Testis (tissue), 3 donors: Measurements from ENCODE around the gene RBM27. TPM values are rescaled to one million over a fixed set of nuclear protein-coding genes. Genes with fewer than 3 reads are reported as not detected.

Source experiments
- DNase-seq: peaks from one replicate; pipeline ENCODE4 v3.0.0-alpha.2; 2019
- H3K27ac ChIP-seq, 2 donors: fragments of 200-600 bp; sonication (generic); one replicate each; pipeline ENCODE4 v1.5.1; 2019
- H3K27me3 ChIP-seq: fragments of 200-600 bp; sonication (generic); one replicate; pipeline ENCODE4 v1.5.1; 2019
- H3K36me3 ChIP-seq: fragments of 200-600 bp; sonication (generic); one replicate; pipeline ENCODE4 v1.5.1; 2017; ENCODE audit warnings: low read depth; ENCODE audit errors: missing control alignments
- H3K4me1 ChIP-seq: fragments of 200-600 bp; sonication (generic); one replicate; pipeline ENCODE4 v1.5.1; 2019
- H3K4me3 ChIP-seq, 2 donors: fragments of 200-600 bp; sonication (generic); one replicate each; pipeline ENCODE4 v1.5.1; 2017 to 2019
- H3K9me3 ChIP-seq: fragments of 200-600 bp; sonication (generic); one replicate; pipeline ENCODE4 v1.5.1; 2017
- CTCF ChIP-seq, 3 experiments: fragments of 450-650 bp in 2 of 3; fragments of 200-600 bp in 1 of 3; sonication (generic) in 1 of 3; IDR thresholded peaks; one replicate each; pipeline ENCODE4 v1.5.1; 2016 to 2019; ENCODE audit warnings: antibody characterized with exemption in 3 of 3, mild to moderate bottlenecking in 2 of 3, moderate library complexity in 1 of 3
- POLR2A ChIP-seq: fragments of 450-650 bp; IDR thresholded peaks from one replicate; pipeline ENCODE4 v1.6.1; 2017; ENCODE audit warnings: antibody characterized with exemption, mild to moderate bottlenecking, moderate library complexity
- WGBS, 2 donors: methylation state at CpG; one replicate each; pipeline ENCODE4 v1.1.5; 2018; 5-methylcytosine and 5-hydroxymethylcytosine counted together
- intact Hi-C: fragments of 100-400 bp; cut with DNase I; formaldehyde crosslinking; loops from one replicate; pipeline ENCODE4 v1.15.1; 2023; ENCODE audit warnings: low total_unique reads
- polyA plus RNA-seq: library from polyadenylated mRNA; stranded (reverse); fragments of 350-450 nt; fragmentation: Illumina TruSeq; extraction: RNeasy Lipid Tissue Mini Kit (QIAGEN cat#74804); gene quantifications from one replicate; pipeline ENCODE4 v1.2.3, GENCODE V29; 2014; ENCODE audit warnings: low read depth, low replicate concordance; ENCODE audit not compliant: insufficient read depth
- total RNA-seq, 2 donors: library from RNA; depleted of rRNA; stranded (reverse); fragments of >200 nt; gene quantifications; one replicate each; pipeline ENCODE4 v1.2.3, GENCODE V29; 2016

Gene RBM27
- total and polyA plus RNA-seq, 3 donors from 2014 or later, result 20.3 to 37.2 (median 35.2) TPM

GRCh38 chr5:146229222-146229621 lies 25.8 kb downstream of the RBM27 start:
- DNase-seq, result no peak
- Histone ChIP-seq H3K27ac (no peak overlapping the region), H3K4me1 (no peaks in the 10 kb centered on the region), H3K27me3 (no peaks in the 10 kb centered on the region), H3K4me3 (no peak overlapping the region), H3K9me3 (no peaks in the 10 kb centered on the region), H3K36me3 (no peaks in the 10 kb centered on the region)
- intact Hi-C loops, result no loop called here
- TF ChIP-seq POLR2A (no peak), CTCF (IDR thresholded peaks at IDR 0.05) (no peak)

DNA sequence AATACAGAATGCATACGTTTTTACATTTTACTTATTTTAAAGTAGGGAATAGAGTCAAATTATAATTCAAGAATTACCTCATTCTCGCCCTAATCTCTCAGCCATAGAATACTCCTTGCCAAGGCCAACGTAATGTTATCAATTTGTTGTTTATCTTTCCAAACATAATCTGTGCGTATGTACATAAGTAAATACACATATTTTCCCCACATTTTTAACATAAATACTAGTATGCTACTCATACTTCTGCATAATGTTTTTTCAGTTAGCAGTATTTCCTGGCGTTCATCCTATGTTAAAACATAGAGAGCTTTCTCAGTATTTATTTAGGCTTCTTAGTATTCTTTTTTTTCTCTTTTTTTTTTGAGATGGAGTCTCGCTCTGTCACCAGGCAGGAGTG lies 28.8 kb downstream of the RBM27 start:
- H3K27ac ChIP-seq, result no peak overlapping the region
- H3K4me3 ChIP-seq, result no peak overlapping the region
- H3K27me3 ChIP-seq, result no peaks in the 10 kb centered on the region
- TF ChIP-seq POLR2A, result no peak
- TF ChIP-seq CTCF (IDR thresholded peaks at IDR 0.05), result no peak
- no peaks in the 10 kb centered on the region for H3K36me3 ChIP-seq
- no peaks in the 10 kb centered on the region for H3K9me3 ChIP-seq
- DNase-seq, result no peak
- H3K4me1 ChIP-seq, result no peaks in the 10 kb centered on the region
- WGBS, 2 donors, result 82 to 90% methylated on average over 6 of the region's 6 CpGs
- intact Hi-C loops, result no loop called here

DNA sequence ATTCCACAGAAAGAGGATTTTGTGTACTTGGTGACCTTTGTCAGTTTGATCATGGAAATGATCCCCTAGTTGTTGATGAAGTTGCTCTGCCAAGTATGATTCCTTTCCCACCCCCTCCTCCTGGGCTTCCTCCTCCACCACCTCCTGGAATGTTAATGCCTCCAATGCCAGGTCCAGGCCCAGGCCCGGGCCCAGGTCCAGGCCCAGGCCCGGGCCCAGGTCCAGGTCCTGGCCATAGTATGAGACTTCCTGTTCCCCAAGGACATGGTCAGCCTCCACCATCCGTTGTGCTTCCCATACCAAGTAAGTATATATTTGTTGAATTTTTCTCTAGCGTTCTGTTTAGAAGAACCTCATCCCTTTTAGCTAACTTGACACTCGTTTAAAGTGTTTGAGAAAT lies 30.0 kb downstream of the RBM27 start:
- Histone ChIP-seq H3K27ac (no peak overlapping the region), H3K4me1 (no peaks in the 10 kb centered on the region), H3K9me3 (no peaks in the 10 kb centered on the region), H3K4me3 (no peak overlapping the region), H3K36me3 (no peaks in the 10 kb centered on the region), H3K27me3 (no peaks in the 10 kb centered on the region)
- intact Hi-C loops, result no loop called here
- no peak for DNase-seq
- WGBS, 2 donors, result 77 to 81% methylated on average over 5 of the region's 5 CpGs
- no peak for TF ChIP-seq POLR2A
- no peak for TF ChIP-seq CTCF (IDR thresholded peaks at IDR 0.05)

- WGBS, 2 donors, result 35 to 97% methylated on average over 1 of the region's 1 CpG
- H3K36me3 ChIP-seq, result no peaks in the 10 kb centered on the region
These were observed 35.6 kb downstream of the RBM27 start for GRCh38 chr5:146238973-146239372.

More at GRCh38 chr5:146238973-146239372, 35.6 kb downstream of the RBM27 start:
- Histone ChIP-seq H3K9me3 (no peaks in the 10 kb centered on the region), H3K27me3 (no peaks in the 10 kb centered on the region), H3K27ac (no peak overlapping the region), H3K4me1 (no peaks in the 10 kb centered on the region), H3K4me3 (no peak overlapping the region)
- no peak for DNase-seq
- intact Hi-C loops, result no loop called here
- TF ChIP-seq CTCF (IDR thresholded peaks at IDR 0.05) (no peak), POLR2A (no peak)
